NB4 (cell line): ENCODE data around the gene MAIP1.

Experiments
- MAX ChIP-seq: IDR thresholded peaks from 2 replicates; pipeline ENCODE4 v1.6.1; 2011; ENCODE audit warnings: low read depth, low read length
- TF ChIP-seq, protein P1 (sequence below): IDR thresholded peaks from one replicate; pipeline ENCODE4 v1.5.1; 2012; ENCODE audit warnings: low read depth, low read length

- TF ChIP-seq MAX: no peak
- TF ChIP-seq, protein P1, sequence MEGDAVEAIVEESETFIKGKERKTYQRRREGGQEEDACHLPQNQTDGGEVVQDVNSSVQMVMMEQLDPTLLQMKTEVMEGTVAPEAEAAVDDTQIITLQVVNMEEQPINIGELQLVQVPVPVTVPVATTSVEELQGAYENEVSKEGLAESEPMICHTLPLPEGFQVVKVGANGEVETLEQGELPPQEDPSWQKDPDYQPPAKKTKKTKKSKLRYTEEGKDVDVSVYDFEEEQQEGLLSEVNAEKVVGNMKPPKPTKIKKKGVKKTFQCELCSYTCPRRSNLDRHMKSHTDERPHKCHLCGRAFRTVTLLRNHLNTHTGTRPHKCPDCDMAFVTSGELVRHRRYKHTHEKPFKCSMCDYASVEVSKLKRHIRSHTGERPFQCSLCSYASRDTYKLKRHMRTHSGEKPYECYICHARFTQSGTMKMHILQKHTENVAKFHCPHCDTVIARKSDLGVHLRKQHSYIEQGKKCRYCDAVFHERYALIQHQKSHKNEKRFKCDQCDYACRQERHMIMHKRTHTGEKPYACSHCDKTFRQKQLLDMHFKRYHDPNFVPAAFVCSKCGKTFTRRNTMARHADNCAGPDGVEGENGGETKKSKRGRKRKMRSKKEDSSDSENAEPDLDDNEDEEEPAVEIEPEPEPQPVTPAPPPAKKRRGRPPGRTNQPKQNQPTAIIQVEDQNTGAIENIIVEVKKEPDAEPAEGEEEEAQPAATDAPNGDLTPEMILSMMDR: no peak
These were observed 6.8 kb downstream of the MAIP1 start for GRCh38 chr2:199962203-199962602.
